GM19025 (cell line): ENCODE data around the gene KIF18A.
"Not testable (repeated sequence)": the region's sequence is repeated elsewhere in the genome, so short reads cannot be mapped to it uniquely, and the experiment has no call there.

Experiments
- ATAC-seq: cut with Tn5 transposase; IDR thresholded peaks from one replicate; pipeline ENCODE4 v1.9.1; 2021; ENCODE audit warnings: mild to moderate bottlenecking, low read depth, moderate library complexity; ENCODE audit not compliant: unreplicated experiment

KIF18A gene

DNA sequence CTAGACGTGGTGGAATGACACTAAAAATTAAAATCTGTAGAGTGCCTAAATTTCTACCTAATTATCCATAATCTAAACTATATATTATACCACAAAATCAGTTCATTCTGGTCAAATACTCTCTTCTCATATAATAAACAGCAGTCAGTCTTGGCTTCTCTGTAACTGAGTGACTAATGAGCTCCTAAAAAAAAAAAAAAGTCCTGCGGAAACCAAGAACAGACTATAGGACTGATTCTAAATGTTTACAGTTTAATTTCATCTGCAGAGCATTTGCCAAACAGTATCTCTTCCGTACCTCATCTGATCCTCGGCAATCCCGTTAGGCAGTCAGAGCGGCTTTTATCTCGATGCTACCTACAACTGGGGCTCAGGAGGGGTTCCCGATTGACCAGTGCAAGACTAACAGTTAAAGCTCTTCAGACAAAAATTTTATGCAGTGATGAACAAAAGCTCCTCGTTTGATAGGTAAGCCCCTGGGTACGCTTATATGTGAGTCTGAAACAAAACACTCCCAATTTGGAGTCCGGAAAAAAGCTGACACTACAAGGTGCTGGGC, 686 bp downstream of the KIF18A start:
- ATAC-seq: no peak

DNA sequence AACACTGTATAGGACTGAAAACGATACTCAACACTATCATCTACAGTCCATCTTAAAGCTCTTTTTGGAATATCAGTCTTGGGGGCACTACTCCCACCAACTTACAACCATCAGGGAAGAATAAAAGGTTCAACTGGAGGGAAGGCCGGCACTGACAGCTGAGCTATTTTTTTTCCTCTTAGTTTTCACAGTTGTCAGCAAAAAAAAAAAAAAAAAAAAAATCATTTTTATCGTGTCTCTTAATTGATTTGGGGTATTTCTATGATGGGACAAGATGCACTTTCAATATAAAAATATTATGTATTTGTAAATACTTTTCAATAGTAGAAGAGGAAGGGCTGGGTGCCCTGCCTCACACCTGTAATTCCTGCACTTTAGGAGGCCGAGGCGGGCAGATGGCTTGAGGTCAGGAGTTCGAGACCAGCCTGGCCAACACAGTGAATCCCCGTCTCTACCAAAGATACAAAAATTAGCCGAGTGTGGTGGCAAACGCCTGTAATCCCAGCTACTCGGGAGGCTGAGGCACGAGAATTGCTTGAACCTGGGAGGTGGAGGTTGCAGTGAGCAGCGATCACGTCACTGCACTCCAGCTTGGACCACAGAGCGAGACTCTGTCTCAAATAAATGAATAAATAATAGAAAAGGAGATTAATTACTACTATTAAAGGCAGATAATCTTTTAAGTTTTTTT, 1.5 kb downstream of the KIF18A start:
- ATAC-seq: no peak

DNA sequence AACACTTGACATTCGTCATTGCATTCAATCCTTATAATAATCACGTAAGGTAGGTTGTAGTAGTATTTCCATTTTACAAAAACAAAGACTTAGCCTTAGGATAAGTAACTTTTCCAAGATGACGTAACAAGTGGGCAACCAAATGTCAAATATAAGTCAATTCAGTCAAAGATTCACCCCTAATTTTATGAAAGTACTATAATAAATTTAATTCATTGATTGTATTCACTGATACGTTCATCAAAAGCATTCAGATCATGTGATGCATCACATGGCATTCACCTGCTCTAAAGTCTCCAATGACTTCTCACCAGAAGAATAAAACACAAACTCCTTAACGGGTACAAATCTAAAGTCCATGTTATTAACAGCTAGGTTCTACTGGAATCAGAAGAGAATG, 2.1 kb downstream of the KIF18A start:
- no peak for ATAC-seq

DNA sequence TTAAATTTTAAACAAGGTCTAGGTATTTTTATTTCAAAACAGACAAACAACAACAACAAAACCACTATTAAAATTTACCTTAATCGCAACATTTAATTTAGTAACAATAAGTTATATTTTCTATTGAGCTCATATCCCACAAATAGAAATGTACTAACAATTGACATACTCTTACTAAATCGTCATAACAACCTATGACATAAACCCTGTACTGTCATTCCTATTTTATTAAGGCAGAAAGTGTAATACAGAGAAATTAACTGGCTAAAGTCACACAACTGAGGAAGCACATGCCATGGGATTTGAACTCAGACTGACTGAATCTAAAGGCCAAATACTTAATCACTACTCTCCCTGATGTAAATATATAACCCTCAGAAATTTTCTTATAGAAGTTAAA, 3.0 kb downstream of the KIF18A start:
- ATAC-seq: no peak

DNA sequence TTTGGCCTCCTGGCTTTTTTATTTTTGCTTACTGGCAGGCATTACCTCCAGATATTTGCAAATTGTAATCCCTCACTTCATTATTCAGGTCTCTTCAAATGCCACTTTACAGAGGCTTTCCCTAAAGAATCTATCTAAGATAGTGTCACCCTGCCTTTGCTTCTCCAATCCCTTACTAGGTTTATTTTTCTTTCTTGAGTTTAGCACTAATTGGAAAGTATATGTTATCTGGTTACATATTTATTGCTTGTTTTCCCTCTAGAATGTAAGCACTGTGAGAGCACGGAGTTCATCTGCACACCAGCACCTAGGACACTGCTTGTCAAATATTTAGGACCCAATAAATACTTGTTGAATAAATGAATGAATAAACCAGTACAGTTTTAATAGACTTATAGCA, 3.5 kb downstream of the KIF18A start:
- no peak for ATAC-seq

DNA sequence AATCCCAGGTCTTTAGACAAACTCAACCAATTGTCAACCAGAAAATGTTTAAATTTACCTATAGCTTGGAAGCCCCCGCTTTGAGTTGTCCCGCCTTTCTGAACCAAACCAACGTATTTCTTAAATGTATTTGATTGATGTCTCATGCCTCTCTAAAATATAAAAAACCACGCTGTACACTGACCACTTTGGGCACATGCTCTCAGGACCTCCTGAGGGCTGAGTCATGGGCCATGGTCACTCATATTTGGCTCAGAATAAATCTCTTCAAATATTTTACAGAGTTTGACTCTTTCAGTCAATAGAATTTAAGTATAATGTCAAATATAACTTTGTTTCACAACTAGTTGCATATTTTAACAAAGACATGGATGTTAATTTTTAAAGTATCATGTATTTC, 5.7 kb downstream of the KIF18A start:
- not testable (repeated sequence) for ATAC-seq

DNA sequence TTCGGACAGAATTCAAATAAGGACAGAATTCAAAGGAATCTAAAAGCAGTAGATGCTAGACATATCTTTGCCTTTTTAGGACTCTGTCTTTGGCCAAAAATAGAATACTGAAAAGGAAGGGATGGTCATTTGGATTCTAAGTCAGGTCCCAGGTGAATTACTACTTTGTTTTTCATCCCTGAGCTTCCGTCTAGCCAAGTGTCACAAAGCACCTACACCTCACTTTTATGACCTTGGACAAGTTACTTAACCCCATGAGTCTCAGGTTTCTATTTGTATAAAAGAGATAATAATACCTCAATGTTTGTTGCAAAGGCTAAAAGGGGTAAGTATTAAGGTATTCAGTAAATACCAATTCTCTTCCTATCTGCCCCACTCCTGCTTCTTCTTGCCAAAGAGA, 7.3 kb downstream of the KIF18A start:
- no peak for ATAC-seq

DNA sequence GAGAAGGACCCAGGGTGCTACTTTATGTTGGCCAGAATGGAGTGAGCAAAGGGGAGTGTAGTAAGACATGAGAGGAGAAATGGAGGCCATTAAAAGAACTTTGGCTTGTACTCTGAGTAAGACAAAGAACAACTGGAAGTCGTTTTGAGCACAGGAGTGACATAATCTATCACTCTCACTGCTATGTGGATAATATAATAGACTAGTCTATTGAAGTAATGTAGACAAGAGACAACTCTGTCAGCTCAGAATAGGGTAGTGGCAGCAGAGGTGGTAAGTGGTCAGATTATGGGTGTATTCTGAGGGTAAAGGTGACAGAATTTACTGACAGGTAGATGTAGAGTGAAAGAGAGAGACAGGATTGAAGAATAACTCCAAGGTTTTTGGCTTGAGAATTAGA, 8.2 kb downstream of the KIF18A start:
- ATAC-seq: no peak

DNA sequence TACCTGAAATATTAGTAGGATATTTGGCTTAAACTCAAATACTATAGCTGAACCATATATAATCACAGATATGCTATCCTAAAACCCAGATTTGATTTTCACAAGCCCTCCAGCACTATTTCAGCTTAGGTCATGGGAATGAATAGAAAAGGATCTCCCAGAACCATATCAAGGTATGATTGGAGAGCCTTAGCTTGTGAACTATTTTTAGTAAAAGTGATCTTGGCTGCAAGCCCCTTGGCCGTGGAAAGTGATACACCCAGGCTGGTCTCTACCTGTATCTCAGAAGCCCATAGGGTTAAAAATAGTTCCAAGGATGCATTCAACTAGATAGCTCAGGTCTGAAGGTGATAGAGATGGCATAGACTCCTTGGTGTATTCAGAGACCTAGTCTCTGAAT, 9.7 kb downstream of the KIF18A start:
- no peak for ATAC-seq

DNA sequence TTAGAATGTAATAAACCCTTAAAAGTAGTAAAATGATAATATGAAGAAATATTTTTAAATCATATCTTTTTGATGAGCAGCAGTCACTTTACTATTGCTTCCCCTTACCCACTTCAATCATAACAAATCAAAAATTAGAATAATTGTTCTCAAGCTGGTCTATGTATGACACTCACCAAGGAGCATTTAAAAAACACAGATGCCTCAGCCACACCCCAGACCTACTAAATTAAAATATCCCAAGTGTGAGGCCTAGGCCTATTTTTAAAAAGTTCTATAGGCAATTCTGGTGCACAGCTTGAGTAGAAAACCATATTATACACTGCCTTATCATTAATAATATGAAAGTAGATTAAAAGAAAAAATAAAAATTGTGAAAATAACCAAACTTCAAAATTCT, 15.2 kb downstream of the KIF18A start:
- no peak for ATAC-seq

DNA sequence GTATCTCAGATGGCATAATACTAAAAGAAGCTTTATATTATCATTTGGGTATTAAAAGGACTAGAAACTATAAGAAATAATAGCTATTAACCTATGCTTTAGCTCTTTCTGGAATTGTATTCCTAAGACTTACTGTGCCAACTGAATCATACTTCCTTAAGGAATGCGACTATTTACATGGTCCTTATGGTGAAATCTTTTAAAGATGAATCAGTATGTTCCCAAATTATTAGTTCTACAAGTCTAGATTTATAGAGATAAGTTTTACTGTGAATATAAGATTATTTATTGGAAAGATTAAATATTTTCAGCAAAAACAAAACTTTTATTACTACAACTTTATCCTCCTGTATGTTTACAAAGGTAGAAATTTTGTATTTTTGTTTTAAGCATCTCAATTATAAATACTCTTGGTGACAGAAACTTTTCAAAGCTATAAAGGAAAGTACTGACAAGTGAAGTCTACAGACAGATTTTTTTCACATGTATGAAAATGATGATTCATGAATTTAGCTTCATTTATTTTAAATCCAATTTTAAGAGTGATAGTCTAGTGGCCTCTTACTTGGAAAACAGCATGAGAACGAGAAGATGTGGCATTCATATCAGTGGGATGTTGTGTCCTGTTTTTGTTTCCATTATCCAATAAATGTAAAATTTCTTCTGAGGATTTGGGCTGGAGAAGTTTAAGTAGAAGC, 17.8 kb downstream of the KIF18A start:
- no peak for ATAC-seq

DNA sequence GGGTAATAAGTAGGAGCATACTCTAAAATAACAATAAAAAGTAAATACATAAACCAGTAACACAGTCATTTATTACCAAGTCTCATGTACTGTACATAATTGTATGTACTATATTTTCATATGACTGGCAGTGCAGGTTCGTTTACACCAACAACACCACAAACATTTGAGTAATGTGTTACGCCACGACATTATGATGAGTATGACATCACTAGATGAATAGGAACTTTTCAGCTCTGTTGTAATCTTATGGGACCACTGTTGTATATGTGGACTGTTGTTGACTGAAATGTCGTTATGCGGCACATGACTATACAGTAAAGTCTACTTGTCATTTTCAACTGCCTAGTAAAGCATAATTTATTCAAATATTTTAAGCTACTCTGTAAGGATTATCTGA, 18.6 kb downstream of the KIF18A start:
- ATAC-seq: no peak

DNA sequence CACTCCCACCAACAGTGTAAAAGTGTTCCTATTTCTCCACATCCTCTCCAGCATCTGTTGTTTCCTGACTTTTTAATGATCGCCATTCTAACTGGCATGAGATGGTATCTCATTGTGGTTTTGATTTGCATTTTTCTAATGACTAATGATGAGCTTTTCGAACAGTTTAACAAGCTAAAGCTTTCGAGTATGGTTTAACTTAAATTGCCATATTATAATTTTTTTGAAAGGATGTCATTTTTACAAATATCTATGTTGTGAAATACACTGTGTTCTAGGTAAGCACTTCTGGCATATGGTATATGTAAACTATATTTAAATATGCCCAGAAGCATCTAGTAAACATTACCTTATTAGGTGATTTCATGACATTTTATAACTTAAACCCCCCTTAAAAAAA, 20.3 kb downstream of the KIF18A start:
- not testable (repeated sequence) for ATAC-seq

DNA sequence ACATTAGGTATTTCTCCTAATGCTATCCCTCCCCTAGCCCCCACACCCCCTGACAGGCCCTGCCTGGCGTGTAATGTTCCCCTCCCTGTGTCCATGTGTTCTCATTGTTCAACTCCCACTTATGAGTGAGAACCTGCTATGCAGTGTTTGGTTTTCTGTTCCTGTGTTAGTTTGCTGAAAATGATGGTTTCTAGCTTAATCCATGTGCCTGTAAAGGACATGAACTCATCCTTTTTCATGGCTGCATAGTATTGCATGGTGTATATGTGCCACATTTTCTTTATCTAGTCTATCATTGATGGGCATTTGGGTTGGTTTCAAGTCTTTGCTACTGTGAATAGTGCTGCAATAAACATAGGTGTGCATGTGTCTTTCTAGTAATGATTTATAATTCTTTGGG, 20.8 kb downstream of the KIF18A start:
- not testable (repeated sequence) for ATAC-seq

DNA sequence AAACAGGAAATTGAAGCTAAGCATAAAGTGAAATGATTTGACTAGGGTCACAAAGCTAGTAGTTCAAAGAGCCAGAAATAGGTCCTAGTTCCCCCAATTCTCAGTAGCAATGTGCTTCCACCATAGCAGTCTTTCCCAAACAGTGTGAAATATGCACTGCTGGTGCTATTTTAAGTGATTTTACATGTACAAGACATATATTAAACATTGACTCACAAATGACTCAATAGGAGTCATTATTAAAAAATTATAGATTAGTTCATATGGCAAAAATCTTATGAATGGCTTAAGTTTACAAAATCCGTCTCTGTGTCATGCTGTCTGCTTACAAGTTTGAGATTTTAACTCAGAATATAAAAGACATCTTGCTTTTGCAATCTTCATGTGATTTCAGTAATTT, 21.4 kb downstream of the KIF18A start:
- no peak for ATAC-seq

DNA sequence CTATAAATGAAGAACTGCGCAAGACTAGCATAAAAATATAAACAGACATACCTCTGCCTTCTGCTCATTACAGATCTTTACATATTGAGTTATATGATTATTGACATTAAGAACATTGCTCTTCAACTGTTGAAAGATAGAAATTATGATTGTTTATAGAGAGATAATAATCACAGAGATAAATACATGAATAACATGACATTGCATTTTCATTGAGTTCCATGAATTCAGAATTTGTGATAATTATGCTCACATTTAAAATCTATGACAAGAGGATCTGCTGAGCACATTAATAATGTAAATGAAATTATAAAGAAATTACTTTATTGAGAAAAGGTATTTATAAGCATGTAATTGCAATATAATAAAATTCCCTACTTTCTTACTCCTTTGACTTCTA, 24.8 kb downstream of the KIF18A start:
- no peak for ATAC-seq

DNA sequence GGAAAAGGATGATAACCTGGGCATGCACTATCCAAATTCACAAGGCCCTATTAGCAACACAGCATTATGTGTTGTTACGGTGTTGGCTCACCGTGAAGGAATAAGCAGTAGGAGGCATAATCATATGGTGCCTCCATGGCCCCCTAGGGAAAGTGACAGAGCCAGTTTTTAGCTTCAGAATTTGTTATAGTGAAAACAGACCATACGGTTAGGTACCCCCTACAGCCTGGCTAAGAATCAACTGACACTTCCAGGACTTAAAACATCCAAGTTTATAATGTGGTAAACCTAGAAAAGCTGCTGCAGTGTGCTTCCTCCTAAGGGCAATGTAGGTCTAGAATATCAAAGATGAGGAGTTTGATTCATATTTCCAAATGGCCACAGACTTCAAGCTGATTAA, 30.4 kb downstream of the KIF18A start:
- no peak for ATAC-seq

DNA sequence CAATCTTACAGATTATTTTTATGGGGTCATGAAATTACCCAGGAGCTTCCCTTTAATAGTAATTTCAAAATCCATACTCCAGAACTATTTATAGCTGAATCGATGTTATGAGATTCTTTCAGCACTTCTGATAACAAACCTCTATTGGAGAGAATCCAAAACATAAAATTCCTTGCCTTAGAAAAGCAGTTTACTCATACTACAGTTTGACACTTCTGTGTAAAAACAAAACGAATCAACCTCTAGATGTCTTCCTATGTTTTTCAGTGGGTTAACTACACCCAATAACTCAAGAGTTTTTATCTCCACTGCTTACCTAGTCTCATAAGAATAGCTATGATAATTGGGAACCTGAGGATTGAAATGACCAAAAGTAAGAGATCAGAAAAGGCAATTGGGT, 35.6 kb downstream of the KIF18A start:
- no peak for ATAC-seq

DNA sequence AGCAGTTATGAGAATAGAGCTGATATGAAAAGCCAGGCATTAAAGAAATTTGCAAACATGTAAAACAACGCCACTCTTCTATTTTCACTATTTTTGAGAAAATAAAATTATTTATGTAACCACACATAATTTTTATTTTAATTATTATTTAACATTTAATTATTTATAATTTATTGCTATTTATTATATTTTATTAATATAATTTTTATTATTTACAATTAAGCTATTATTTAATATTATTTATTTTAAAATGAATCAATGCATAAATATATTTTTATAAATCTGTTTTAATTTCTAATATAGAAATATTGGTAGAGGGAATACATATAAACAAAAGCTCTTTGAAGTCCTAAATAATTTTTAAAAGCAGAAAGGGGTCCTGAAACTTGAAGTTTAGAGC, 36.7 kb downstream of the KIF18A start:
- ATAC-seq: no peak

DNA sequence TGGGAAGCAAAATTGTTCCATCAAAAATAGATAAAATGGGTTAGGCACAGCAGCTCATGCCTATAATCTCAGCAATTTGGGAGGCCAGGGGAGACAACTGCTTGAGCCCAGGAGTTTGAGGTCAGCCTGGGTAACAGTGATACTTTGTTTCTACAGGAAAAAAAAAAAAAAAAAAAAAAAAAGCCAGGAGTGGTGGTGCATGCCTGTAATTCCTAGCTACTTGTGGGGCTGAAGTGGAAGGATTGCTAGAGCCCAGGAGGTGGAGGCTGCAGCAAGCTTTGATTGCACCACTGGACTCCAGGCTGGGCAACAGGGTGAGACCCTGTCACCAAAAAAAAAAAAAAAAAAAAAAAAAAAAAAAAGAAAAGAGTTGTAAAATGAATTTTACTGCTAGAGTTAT, 49.6 kb downstream of the KIF18A start:
- no peak for ATAC-seq

DNA sequence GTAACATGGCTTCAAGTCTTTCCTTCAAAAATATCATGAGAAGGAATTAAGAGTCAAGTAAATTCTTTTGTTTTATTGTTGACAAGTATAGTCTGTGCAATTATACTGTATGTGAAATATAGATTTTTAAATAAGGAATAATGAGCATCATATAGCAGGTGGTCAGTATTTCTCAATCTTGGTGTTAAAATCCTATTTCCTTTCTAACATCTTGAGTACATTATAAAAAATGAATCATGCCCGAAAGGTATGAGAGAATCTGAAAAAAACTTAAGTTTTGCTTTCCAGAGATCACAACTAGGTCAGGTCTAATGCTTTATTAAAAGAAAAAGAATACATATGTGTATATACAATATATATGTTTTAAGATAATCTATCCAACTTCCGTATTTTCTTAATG, 53.1 kb downstream of the KIF18A start:
- no peak for ATAC-seq
